Superior temporal gyrus (tissue), 1 donor: ENCODE measurements around the gene DHRS2.
"Not testable (repeated sequence)": the region's sequence is repeated elsewhere in the genome, so short reads cannot be mapped to it uniquely, and the experiment has no call there.

Experiments used
- DNase-seq: peaks from one replicate; pipeline ENCODE4 v3.0.0-alpha.2; 2016; ENCODE audit errors: extremely low spot score

The DHRS2 gene

GRCh38 chr14:23636317-23637211 lies at the start of gene DHRS2:
DHRS2 (plus strand) TSS chr14:23636364; CDS start chr14:23638865, 2,501 bp downstream.
- no peak for DNase-seq

- DNase-seq: peak; percentile 84
These were observed 47.1 kb upstream of the DHRS2 start for GRCh38 chr14:23588884-23589598.

- no peak for DNase-seq
These were observed 46.6 kb upstream of the DHRS2 start for GRCh38 chr14:23589606-23590005.

- no peak for DNase-seq
These were observed 46.0 kb upstream of the DHRS2 start for GRCh38 chr14:23590198-23590597.

GRCh38 chr14:23594191-23594590 lies 42.0 kb upstream of the DHRS2 start:
- DNase-seq: not testable (repeated sequence)

GRCh38 chr14:23600322-23600707 lies 35.8 kb upstream of the DHRS2 start:
- no peak for DNase-seq

- no peak for DNase-seq
These were observed 35.4 kb upstream of the DHRS2 start for GRCh38 chr14:23600806-23601205.

GRCh38 chr14:23601424-23601823 lies 34.7 kb upstream of the DHRS2 start:
- no peak for DNase-seq

- no peak for DNase-seq
These were observed 34.4 kb upstream of the DHRS2 start for GRCh38 chr14:23601845-23602180.

- DNase-seq: no peak
These were observed 33.7 kb upstream of the DHRS2 start for GRCh38 chr14:23602181-23603095.

- DNase-seq: no peak
These were observed 33.1 kb upstream of the DHRS2 start for GRCh38 chr14:23603103-23603502.

GRCh38 chr14:23604148-23604547 lies 32.0 kb upstream of the DHRS2 start:
- no peak for DNase-seq

- DNase-seq: no peak
These were observed 31.4 kb upstream of the DHRS2 start for GRCh38 chr14:23604675-23605170.

GRCh38 chr14:23605931-23606585 lies 30.1 kb upstream of the DHRS2 start:
- peak; percentile 19 for DNase-seq

GRCh38 chr14:23608454-23608853 lies 27.7 kb upstream of the DHRS2 start:
- no peak for DNase-seq

GRCh38 chr14:23609001-23609400 lies 27.2 kb upstream of the DHRS2 start:
- DNase-seq: no peak

GRCh38 chr14:23609411-23610089 lies 26.6 kb upstream of the DHRS2 start:
- DNase-seq: not testable (repeated sequence)

GRCh38 chr14:23610090-23610814 lies 25.9 kb upstream of the DHRS2 start:
- no peak for DNase-seq

GRCh38 chr14:23610815-23611289 lies 25.3 kb upstream of the DHRS2 start:
- no peak for DNase-seq

GRCh38 chr14:23612354-23612732 lies 23.8 kb upstream of the DHRS2 start:
- no peak for DNase-seq
